ENCODE results near the gene RLF. TPM values are rescaled to one million over a fixed set of nuclear protein-coding genes. Genes with fewer than 3 reads are reported as not detected.
A peak's percentile ranks its signal among the peaks of the same experiment; 100 is the strongest.

Gene RLF
- total and polyA plus RNA-seq, 2 donors: 10.8 to 22.4 TPM

DNA sequence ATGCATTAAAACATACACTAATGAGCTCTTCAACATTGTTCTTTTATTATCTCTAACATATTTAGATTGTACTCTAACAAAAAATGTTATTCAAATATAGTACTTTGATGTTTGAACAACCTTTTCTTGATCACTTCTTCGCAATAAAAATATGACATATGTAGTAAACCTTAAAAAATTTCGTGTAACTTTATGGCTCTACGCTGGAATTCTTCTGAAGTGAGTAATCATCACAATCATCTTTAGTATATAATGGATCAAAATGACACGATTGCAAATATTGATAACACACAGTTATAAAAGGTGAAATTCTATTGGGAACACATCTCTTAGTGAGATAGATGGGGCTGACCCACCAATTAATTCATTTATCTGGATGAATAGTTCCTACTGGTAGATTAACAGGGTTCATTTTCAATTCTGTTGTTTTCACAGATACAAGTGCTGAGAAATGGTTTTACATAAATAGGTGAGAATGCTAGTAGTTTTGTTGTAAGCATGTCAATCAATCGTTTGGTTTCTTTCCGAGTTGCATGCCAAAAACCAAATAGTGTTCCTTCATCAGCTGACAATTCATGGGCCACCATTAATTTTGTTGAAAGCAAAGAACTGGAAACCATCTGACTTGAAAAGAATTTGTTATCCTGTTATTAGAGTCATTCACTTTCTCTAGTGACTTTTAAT lies 95.4 kb downstream of the RLF start:
- Histone ChIP-seq H3K36me3 (ENCODE audit: control insufficient read depth in 2 of 2, insufficient read depth in 2 of 2, low read length in 1 of 2) (peaks cover 10 to 14% of the 10 kb centered on the region in 2 donors), H3K4me3 (ENCODE audit: low read length in 2 of 2) (peak overlapping the region in 1 of 2 donors; percentile 85), H3K4me1 (ENCODE audit: control insufficient read depth in 2 of 2, insufficient read depth in 2 of 2, low read length in 2 of 2) (peaks cover 0 to 9% of the 10 kb centered on the region in 2 donors), H3K27ac (ENCODE audit: low read depth in 1 of 2, low read length in 1 of 2) (no peak overlapping the region), H3K27me3 (ENCODE audit: control insufficient read depth in 2 of 2, insufficient read depth in 1 of 2, low read length in 1 of 2) (no peaks in the 10 kb centered on the region), H3K9me3 (ENCODE audit: control insufficient read depth in 2 of 2, insufficient read depth in 1 of 2, low read length in 1 of 2) (no peaks in the 10 kb centered on the region)
- WGBS: 85% methylated on average over 6 of the region's 6 CpGs
- no peak for DNase-seq (ENCODE audit: low read depth in 6 of 9, low spot score in 9 of 9)

DNA sequence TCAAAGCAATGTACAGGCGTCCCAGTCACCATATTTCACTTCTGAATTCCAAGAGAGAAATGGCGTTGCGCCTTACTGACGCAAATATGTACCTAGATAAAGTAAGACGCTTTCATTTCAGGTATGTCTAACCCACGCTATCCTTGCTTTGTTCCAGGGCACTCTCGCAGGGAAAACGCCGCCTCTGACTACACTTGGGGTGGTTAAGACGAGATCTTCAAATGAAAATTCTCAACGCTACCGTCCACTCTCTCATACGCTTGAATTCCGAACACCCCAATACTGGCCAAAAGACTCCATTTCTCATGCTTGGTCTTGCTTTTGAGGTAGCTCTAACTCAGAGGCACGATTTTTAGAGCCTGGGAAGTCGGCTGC lies 96.1 kb downstream of the RLF start:
- DNase-seq (ENCODE audit: low read depth in 6 of 9, low spot score in 9 of 9): no peak

DNA sequence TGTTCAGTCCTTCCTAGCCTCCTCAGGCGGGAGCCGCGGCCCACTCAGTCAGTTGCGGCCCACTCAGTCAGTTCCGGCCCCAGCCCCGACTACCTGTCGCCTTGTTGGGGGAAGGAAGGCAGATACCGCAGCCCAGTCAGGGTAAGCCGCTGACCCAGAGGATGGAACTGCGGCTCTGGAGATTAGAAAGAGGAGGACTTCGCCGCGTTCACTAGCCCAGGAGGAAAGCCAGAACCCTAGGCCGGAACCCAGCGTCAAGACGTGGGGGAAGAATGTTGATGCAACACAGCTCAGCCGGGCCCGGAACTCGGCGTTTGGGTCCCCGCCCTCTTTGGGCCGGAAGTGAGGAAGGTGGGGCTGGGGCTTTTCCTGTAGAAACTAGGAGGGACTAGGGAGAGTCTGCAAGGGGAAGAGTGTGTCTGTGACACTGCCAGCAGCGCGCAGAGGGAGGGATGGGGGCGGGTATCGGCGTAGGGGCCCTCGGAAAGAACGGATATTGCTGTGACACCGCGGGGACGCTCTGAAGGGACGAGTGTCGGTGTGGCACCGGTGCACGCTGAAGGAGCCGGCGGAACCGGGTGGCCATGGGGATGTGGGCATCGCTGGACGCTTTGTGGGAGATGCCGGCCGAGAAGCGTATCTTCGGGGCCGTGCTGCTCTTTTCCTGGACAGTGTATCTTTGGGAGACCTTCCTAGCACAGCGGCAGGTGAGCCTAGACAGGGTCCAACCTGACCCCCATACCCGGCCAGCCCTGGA lies 96.7 kb downstream of the RLF start, which contains the start of gene ZMPSTE24:
ZMPSTE24 (plus strand) TSS at position 549 of the 757 bp plus-strand sequence; CDS start at position 585, 36 bp downstream.
- Histone ChIP-seq H3K36me3 (ENCODE audit: control insufficient read depth in 2 of 2, insufficient read depth in 2 of 2, low read length in 1 of 2) (peaks cover 12 to 23% of the 10 kb centered on the region in 2 donors), H3K27me3 (ENCODE audit: control insufficient read depth in 2 of 2, insufficient read depth in 1 of 2, low read length in 1 of 2) (no peaks in the 10 kb centered on the region), H3K4me1 (ENCODE audit: control insufficient read depth in 2 of 2, insufficient read depth in 2 of 2, low read length in 2 of 2) (peaks cover 0 to 9% of the 10 kb centered on the region in 2 donors), H3K9me3 (ENCODE audit: control insufficient read depth in 2 of 2, insufficient read depth in 1 of 2, low read length in 1 of 2) (no peaks in the 10 kb centered on the region), H3K4me3 (ENCODE audit: low read length in 2 of 2) (peak within 1 kb of the TSS; percentile 76 to 85), H3K27ac (ENCODE audit: low read depth in 1 of 2, low read length in 1 of 2) (peak within 1 kb of the TSS; percentile 96 to 98)
- under 1% methylated on average over 48 of the region's 48 CpGs for WGBS
- peak; percentile 91 to 99 (median 95) for DNase-seq (ENCODE audit: low read depth in 6 of 9, low spot score in 9 of 9)

More for the DNA sequence above, 96.1 kb downstream of the RLF start:
- Histone ChIP-seq H3K4me3 (ENCODE audit: low read length in 2 of 2) (peak overlapping the region; percentile 76 to 85), H3K9me3 (ENCODE audit: control insufficient read depth in 2 of 2, insufficient read depth in 1 of 2, low read length in 1 of 2) (no peaks in the 10 kb centered on the region), H3K27ac (ENCODE audit: low read depth in 1 of 2, low read length in 1 of 2) (peak overlapping the region; percentile 96 to 98), H3K36me3 (ENCODE audit: control insufficient read depth in 2 of 2, insufficient read depth in 2 of 2, low read length in 1 of 2) (peaks cover 12 to 18% of the 10 kb centered on the region in 2 donors), H3K27me3 (ENCODE audit: control insufficient read depth in 2 of 2, insufficient read depth in 1 of 2, low read length in 1 of 2) (no peaks in the 10 kb centered on the region), H3K4me1 (ENCODE audit: control insufficient read depth in 2 of 2, insufficient read depth in 2 of 2, low read length in 2 of 2) (peaks cover 0 to 9% of the 10 kb centered on the region in 2 donors)
- WGBS: under 1% methylated on average over 16 of the region's 16 CpGs

DNA sequence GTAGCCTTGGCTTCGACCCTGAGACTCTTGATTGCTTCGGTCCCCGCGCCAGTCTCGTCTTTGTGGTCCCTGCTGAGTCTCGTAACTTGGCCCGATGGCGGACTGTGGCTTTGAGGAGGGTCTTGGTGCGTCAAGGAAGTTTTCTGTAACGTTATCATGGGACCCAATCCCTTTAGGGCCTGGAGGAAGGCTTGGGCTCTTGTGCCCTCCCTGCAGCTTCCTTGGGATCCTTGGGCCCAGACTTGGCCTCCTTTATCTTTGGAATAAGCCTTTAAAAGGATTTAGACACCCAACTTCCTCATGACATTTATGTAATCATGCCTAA lies 97.2 kb downstream of the RLF start:
- DNase-seq (ENCODE audit: low read depth in 6 of 9, low spot score in 9 of 9): peak in 2 of 9 donors; percentile 5 to 29
- H3K36me3 ChIP-seq (ENCODE audit: control insufficient read depth in 2 of 2, insufficient read depth in 2 of 2, low read length in 1 of 2): peaks cover 12 to 28% of the 10 kb centered on the region in 2 donors
- H3K27ac ChIP-seq (ENCODE audit: low read depth in 1 of 2, low read length in 1 of 2): peak overlapping the region; percentile 70 to 85
- peak overlapping the region; percentile 76 to 85 for H3K4me3 ChIP-seq (ENCODE audit: low read length in 2 of 2)
- peaks cover 0 to 9% of the 10 kb centered on the region in 2 donors for H3K4me1 ChIP-seq (ENCODE audit: control insufficient read depth in 2 of 2, insufficient read depth in 2 of 2, low read length in 2 of 2)
- WGBS: 0% methylated on average over 10 of the region's 10 CpGs
- no peaks in the 10 kb centered on the region for H3K27me3 ChIP-seq (ENCODE audit: control insufficient read depth in 2 of 2, insufficient read depth in 1 of 2, low read length in 1 of 2)
- H3K9me3 ChIP-seq (ENCODE audit: control insufficient read depth in 2 of 2, insufficient read depth in 1 of 2, low read length in 1 of 2): no peaks in the 10 kb centered on the region

DNA sequence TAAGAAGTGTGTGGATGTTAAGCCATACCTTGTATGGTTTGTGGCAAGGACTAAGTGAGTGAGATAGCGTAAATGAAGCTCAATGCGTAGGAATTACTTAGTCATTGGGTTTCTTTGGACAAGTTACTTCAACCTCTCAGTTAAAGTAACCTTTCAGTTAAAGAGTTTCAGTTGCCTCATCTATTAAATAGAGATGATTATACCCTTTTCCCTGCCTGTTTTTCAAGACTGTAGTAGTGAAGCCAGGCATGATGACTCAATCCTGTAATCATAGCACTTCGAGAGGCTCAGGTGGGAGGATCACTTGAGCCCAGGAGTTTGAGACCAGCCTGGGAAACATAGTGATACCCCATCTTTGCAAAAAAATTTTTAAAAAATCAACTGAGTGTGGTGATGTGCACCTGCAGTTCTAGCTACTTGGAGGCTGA lies 103.2 kb downstream of the RLF start:
- H3K4me3 ChIP-seq (ENCODE audit: low read length in 2 of 2): no peak overlapping the region
- no peaks in the 10 kb centered on the region for H3K9me3 ChIP-seq (ENCODE audit: control insufficient read depth in 2 of 2, insufficient read depth in 1 of 2, low read length in 1 of 2)
- H3K27me3 ChIP-seq (ENCODE audit: control insufficient read depth in 2 of 2, insufficient read depth in 1 of 2, low read length in 1 of 2): no peaks in the 10 kb centered on the region
- WGBS: 96% methylated on average over 3 of the region's 3 CpGs
- peaks cover 0 to 4% of the 10 kb centered on the region in 2 donors for H3K4me1 ChIP-seq (ENCODE audit: control insufficient read depth in 2 of 2, insufficient read depth in 2 of 2, low read length in 2 of 2)
- peaks cover 22 to 70% of the 10 kb centered on the region in 2 donors for H3K36me3 ChIP-seq (ENCODE audit: control insufficient read depth in 2 of 2, insufficient read depth in 2 of 2, low read length in 1 of 2)
- no peak overlapping the region for H3K27ac ChIP-seq (ENCODE audit: low read depth in 1 of 2, low read length in 1 of 2)
- no peak for DNase-seq (ENCODE audit: low read depth in 6 of 9, low spot score in 9 of 9)

DNA sequence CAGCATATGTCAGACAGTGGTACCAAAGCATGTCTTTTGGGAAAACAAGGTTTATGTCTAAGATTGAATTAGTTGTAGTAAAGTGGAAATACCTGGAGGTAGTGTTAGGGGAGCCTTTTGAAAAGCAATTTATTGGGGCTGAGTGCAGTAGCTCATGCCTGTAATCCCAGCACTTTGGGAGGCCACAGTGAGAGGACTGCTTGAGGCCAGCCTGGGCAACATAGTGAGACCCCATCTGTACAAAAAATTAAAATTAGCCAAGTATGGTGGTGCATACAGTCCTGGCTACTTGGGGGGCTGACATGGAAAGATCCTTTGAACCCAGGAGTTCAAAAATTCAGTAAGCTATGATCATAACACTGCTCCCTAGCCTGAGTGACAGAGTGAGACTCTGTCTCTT lies 104.1 kb downstream of the RLF start:
- DNase-seq (ENCODE audit: low read depth in 6 of 9, low spot score in 9 of 9): no peak
- Histone ChIP-seq H3K4me1 (ENCODE audit: control insufficient read depth in 2 of 2, insufficient read depth in 2 of 2, low read length in 2 of 2) (no peaks in the 10 kb centered on the region), H3K27ac (ENCODE audit: low read depth in 1 of 2, low read length in 1 of 2) (no peak overlapping the region), H3K9me3 (ENCODE audit: control insufficient read depth in 2 of 2, insufficient read depth in 1 of 2, low read length in 1 of 2) (no peaks in the 10 kb centered on the region), H3K36me3 (ENCODE audit: control insufficient read depth in 2 of 2, insufficient read depth in 2 of 2, low read length in 1 of 2) (peaks cover 21 to 76% of the 10 kb centered on the region in 2 donors), H3K4me3 (ENCODE audit: low read length in 2 of 2) (no peak overlapping the region), H3K27me3 (ENCODE audit: control insufficient read depth in 2 of 2, insufficient read depth in 1 of 2, low read length in 1 of 2) (no peaks in the 10 kb centered on the region)

DNA sequence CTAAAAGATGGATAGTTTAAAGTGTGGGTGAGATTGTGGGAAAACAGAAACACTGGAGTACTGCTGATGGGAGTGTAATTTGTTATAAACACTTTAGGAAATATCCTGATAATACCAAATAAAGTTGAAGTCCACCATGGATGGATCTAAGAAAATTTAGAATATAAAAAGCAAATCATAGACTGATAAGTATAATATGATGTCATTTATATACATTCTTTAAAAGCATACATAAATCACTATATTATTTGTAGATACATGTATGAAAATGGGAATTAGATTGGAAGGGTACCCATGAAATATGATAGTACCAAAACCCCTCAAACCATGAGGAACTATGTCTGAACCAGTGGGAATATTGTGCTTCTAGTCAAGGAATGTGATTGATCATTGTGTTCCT lies 104.7 kb downstream of the RLF start:
- H3K4me1 ChIP-seq (ENCODE audit: control insufficient read depth in 2 of 2, insufficient read depth in 2 of 2, low read length in 2 of 2): no peaks in the 10 kb centered on the region
- peaks cover 27 to 78% of the 10 kb centered on the region in 2 donors for H3K36me3 ChIP-seq (ENCODE audit: control insufficient read depth in 2 of 2, insufficient read depth in 2 of 2, low read length in 1 of 2)
- no peaks in the 10 kb centered on the region for H3K9me3 ChIP-seq (ENCODE audit: control insufficient read depth in 2 of 2, insufficient read depth in 1 of 2, low read length in 1 of 2)
- no peak overlapping the region for H3K4me3 ChIP-seq (ENCODE audit: low read length in 2 of 2)
- H3K27ac ChIP-seq (ENCODE audit: low read depth in 1 of 2, low read length in 1 of 2): no peak overlapping the region
- H3K27me3 ChIP-seq (ENCODE audit: control insufficient read depth in 2 of 2, insufficient read depth in 1 of 2, low read length in 1 of 2): no peaks in the 10 kb centered on the region
- DNase-seq (ENCODE audit: low read depth in 6 of 9, low spot score in 9 of 9): no peak

DNA sequence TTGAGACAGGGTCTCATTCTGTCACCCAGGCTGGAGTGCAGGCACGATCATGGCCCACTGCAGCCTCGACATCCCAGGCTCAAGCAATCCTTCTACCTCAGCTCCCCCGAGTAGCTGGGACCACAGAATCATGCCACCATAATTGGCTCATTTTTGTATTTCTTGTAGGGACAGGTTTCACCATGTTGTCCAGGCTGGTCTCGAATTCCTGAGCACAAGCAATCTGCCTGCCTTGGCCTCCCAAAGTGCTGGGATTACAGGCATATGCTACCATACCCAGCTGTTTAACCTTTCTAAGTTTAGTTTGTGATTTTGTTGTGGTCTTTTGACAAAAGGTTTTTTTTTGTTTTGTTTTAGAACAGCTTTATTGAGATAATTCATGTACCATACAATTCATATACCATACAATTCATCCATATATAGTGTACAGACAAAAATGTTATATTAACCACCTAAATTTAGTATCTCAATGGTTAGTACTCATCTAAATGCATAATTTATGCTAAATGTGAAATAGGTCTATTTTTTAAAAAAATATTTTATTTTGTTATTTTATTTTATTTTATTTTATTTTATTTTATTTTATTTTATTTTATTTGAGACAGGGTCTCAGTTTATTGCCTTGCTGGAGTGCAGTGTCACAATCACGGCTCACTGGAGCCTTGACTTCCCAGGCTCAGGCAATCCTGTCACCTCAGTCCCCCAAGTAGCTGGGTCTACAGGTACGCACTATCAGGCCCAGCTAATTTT lies 105.8 kb downstream of the RLF start:
- Histone ChIP-seq H3K4me1 (ENCODE audit: control insufficient read depth in 2 of 2, insufficient read depth in 2 of 2, low read length in 2 of 2) (no peaks in the 10 kb centered on the region), H3K27me3 (ENCODE audit: control insufficient read depth in 2 of 2, insufficient read depth in 1 of 2, low read length in 1 of 2) (no peaks in the 10 kb centered on the region), H3K4me3 (ENCODE audit: low read length in 2 of 2) (no peak overlapping the region), H3K27ac (ENCODE audit: low read depth in 1 of 2, low read length in 1 of 2) (no peak overlapping the region), H3K9me3 (ENCODE audit: control insufficient read depth in 2 of 2, insufficient read depth in 1 of 2, low read length in 1 of 2) (no peaks in the 10 kb centered on the region), H3K36me3 (ENCODE audit: control insufficient read depth in 2 of 2, insufficient read depth in 2 of 2, low read length in 1 of 2) (peaks cover 23 to 80% of the 10 kb centered on the region in 2 donors)
- 98% methylated on average over 6 of the region's 6 CpGs for WGBS
- DNase-seq (ENCODE audit: low read depth in 6 of 9, low spot score in 9 of 9): no peak

DNA sequence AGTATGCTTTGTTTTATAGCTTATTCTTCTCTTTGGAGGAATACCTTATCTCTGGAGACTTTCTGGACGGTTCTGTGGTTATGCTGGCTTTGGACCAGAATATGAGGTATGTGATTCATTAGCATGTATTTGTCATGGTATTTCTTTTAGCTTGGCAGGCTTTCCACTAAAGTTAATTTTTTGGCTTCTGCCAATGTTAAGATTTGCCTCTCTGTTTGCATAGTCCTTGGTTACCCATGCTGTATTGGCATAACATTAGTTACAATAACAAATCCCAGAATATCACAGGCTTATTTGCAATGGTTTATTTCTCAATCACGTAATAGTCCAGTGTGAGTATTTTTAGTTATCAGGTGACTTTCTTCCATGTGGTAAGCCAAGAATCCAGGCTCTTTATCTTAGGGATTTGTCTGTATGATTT lies 106.6 kb downstream of the RLF start:
- no peaks in the 10 kb centered on the region for H3K27me3 ChIP-seq (ENCODE audit: control insufficient read depth in 2 of 2, insufficient read depth in 1 of 2, low read length in 1 of 2)
- no peak for DNase-seq (ENCODE audit: low read depth in 6 of 9, low spot score in 9 of 9)
- no peak overlapping the region for H3K27ac ChIP-seq (ENCODE audit: low read depth in 1 of 2, low read length in 1 of 2)
- H3K4me3 ChIP-seq (ENCODE audit: low read length in 2 of 2): no peak overlapping the region
- no peaks in the 10 kb centered on the region for H3K4me1 ChIP-seq (ENCODE audit: control insufficient read depth in 2 of 2, insufficient read depth in 2 of 2, low read length in 2 of 2)
- 95% methylated on average over 2 of the region's 2 CpGs for WGBS
- H3K9me3 ChIP-seq (ENCODE audit: control insufficient read depth in 2 of 2, insufficient read depth in 1 of 2, low read length in 1 of 2): no peaks in the 10 kb centered on the region
- peaks cover 23 to 81% of the 10 kb centered on the region in 2 donors for H3K36me3 ChIP-seq (ENCODE audit: control insufficient read depth in 2 of 2, insufficient read depth in 2 of 2, low read length in 1 of 2)
